ENCODE measurements around the gene SMIM15. TPM values are rescaled to one million over a fixed set of nuclear protein-coding genes. Genes with fewer than 3 reads are reported as not detected.

SMIM15 gene
- total and polyA plus RNA-seq, 8 donors: 53.3 to 78.0 (median 68.8) TPM

GRCh38 chr5:61139931-61140330, 22.3 kb downstream of the SMIM15 start:
- Histone ChIP-seq H3K36me3 (no peaks in the 10 kb centered on the region), H3K27ac (no peak overlapping the region), H3K9me3 (no peaks in the 10 kb centered on the region), H3K27me3 (no peaks in the 10 kb centered on the region), H3K4me1 (no peaks in the 10 kb centered on the region), H3K4me3 (no peak overlapping the region)
- no peak for TF ChIP-seq CTCF (IDR thresholded peaks at IDR 0.05)
- intact Hi-C loops (cut with DNase I): no loop called here
- DNase-seq (no peak), ATAC-seq (no peak)

- no peaks in the 10 kb centered on the region for H3K4me1 ChIP-seq
- no peak overlapping the region for H3K27ac ChIP-seq
- no peaks in the 10 kb centered on the region for H3K27me3 ChIP-seq
- no peak overlapping the region for H3K4me3 ChIP-seq
- DNase-seq: no peak
- no peak for ATAC-seq
- TF ChIP-seq CTCF (IDR thresholded peaks at IDR 0.05): no peak
- no peaks in the 10 kb centered on the region for H3K36me3 ChIP-seq
- H3K9me3 ChIP-seq: no peaks in the 10 kb centered on the region
- intact Hi-C loops (cut with DNase I): no loop called here
Observed at GRCh38 chr5:61139094-61139873, 23.0 kb downstream of the SMIM15 start.

GRCh38 chr5:61137835-61138234, 24.4 kb downstream of the SMIM15 start:
- no peak for DNase-seq
- ATAC-seq: no peak
- H3K27me3 ChIP-seq: no peaks in the 10 kb centered on the region
- no peaks in the 10 kb centered on the region for H3K4me1 ChIP-seq
- H3K4me3 ChIP-seq: no peak overlapping the region
- no peak overlapping the region for H3K27ac ChIP-seq
- H3K36me3 ChIP-seq: no peaks in the 10 kb centered on the region
- H3K9me3 ChIP-seq: no peaks in the 10 kb centered on the region
- TF ChIP-seq CTCF (IDR thresholded peaks at IDR 0.05): no peak
- intact Hi-C loops (cut with DNase I): no loop called here

- Histone ChIP-seq H3K27ac (no peak overlapping the region), H3K27me3 (no peaks in the 10 kb centered on the region), H3K9me3 (no peaks in the 10 kb centered on the region), H3K36me3 (no peaks in the 10 kb centered on the region), H3K4me1 (no peaks in the 10 kb centered on the region), H3K4me3 (no peak overlapping the region)
- ATAC-seq (no peak), DNase-seq (no peak)
- no peak for TF ChIP-seq CTCF (IDR thresholded peaks at IDR 0.05)
- intact Hi-C loops (cut with DNase I): no loop called here
Observed at GRCh38 chr5:61132559-61132958, 29.7 kb downstream of the SMIM15 start.

GRCh38 chr5:61130289-61130688, 32.0 kb downstream of the SMIM15 start:
- intact Hi-C loops (cut with DNase I): no loop called here
- no peak for ATAC-seq
- H3K4me1 ChIP-seq: no peaks in the 10 kb centered on the region
- H3K27me3 ChIP-seq: no peaks in the 10 kb centered on the region
- DNase-seq: no peak
- no peaks in the 10 kb centered on the region for H3K9me3 ChIP-seq
- H3K4me3 ChIP-seq: no peak overlapping the region
- TF ChIP-seq CTCF (IDR thresholded peaks at IDR 0.05): no peak
- H3K27ac ChIP-seq: no peak overlapping the region
- H3K36me3 ChIP-seq: no peaks in the 10 kb centered on the region
